HEK293 (cell line): Measurements from ENCODE around the gene BACH2.

Experiments
- CTCF ChIA-PET: fragments of 350-600 bp; formaldehyde crosslinking; extraction: SDS; loops from one replicate; lab custom pipeline; 2021; ENCODE audit warnings: antibody characterized with exemption; lab: Yijun Ruan, JAX
- POLR2A ChIA-PET: fragments of 300-600 bp; formaldehyde crosslinking; extraction: SDS; loops from one replicate; lab custom pipeline; 2020; ENCODE audit warnings: antibody characterized with exemption, inconsistent platforms; lab: Yijun Ruan, JAX
- H3K27ac ChIP-seq: fragments of 200-500 bp; sonication (Bioruptor generic); 2 replicates; pipeline ENCODE4 v1.5.1; 2014; ENCODE audit warnings: low read depth, low read length, control low read depth, inconsistent platforms; ENCODE audit errors: extremely low read depth
- H3K36me3 ChIP-seq, 2 experiments: fragments of 200-500 bp in 1 of 2; sonication (Bioruptor generic) in 1 of 2; 1 replicate in 1 of 2; 2 replicates in 1 of 2; pipeline ENCODE4 v1.5.1; 2014 to 2017; ENCODE audit warnings: inconsistent platforms in 2 of 2, low read length in 2 of 2; ENCODE audit not compliant: control insufficient read depth in 2 of 2, insufficient read depth in 1 of 2
- H3K4me1 ChIP-seq: fragments of 200-500 bp; sonication (Bioruptor generic); 2 replicates; pipeline ENCODE4 v1.5.1; 2014; ENCODE audit warnings: mild to moderate bottlenecking, low read length, inconsistent platforms; ENCODE audit not compliant: control insufficient read depth, insufficient read depth
- H3K4me3 ChIP-seq: 2 replicates; pipeline ENCODE4 v1.5.1; 2011; ENCODE audit warnings: low read depth, mild to moderate bottlenecking, control low read depth, low read length, moderate library complexity
- H3K9me3 ChIP-seq: fragments of 200-500 bp; sonication (Bioruptor generic); 2 replicates; pipeline ENCODE4 v1.5.1; 2014; ENCODE audit warnings: low read depth, low read length, inconsistent platforms; ENCODE audit not compliant: control insufficient read depth, insufficient read depth
- INSM2 ChIP-seq: fragments of 450-650 bp; formaldehyde crosslinking; IDR thresholded peaks from 2 replicates; pipeline ENCODE4 v1.5.1; 2016; ENCODE audit warnings: missing biosample characterization, missing genetic modification characterization
- OSR2 ChIP-seq: fragments of 450-650 bp; formaldehyde crosslinking; IDR thresholded peaks from 2 replicates; pipeline ENCODE4 v1.5.1; 2016; ENCODE audit warnings: missing biosample characterization, missing genetic modification characterization
- RBAK ChIP-seq: fragments of 450-650 bp; formaldehyde crosslinking; IDR thresholded peaks from 2 replicates; pipeline ENCODE4 v1.5.1; 2016; ENCODE audit warnings: missing biosample characterization, missing genetic modification characterization
- ZBTB20 ChIP-seq: fragments of 450-650 bp; formaldehyde crosslinking; IDR thresholded peaks from 2 replicates; pipeline ENCODE4 v1.5.1; 2016; ENCODE audit warnings: missing biosample characterization, missing genetic modification characterization
- ZBTB26 ChIP-seq: fragments of 450-650 bp; formaldehyde crosslinking; optimal IDR thresholded peaks from 2 replicates; pipeline ENCODE3; 2016; ENCODE audit warnings: missing biosample characterization, mild to moderate bottlenecking, missing genetic modification characterization
- ZEB2 ChIP-seq: fragments of 450-650 bp; formaldehyde crosslinking; IDR thresholded peaks from 2 replicates; pipeline ENCODE4 v1.5.1; 2016; ENCODE audit warnings: missing biosample characterization, missing genetic modification characterization
- ZNF112 ChIP-seq: fragments of 450-650 bp; formaldehyde crosslinking; IDR thresholded peaks from 2 replicates; pipeline ENCODE4 v1.5.0; 2017; ENCODE audit warnings: missing biosample characterization, missing genetic modification characterization
- ZNF138 ChIP-seq: fragments of 450-650 bp; formaldehyde crosslinking; IDR thresholded peaks from 2 replicates; pipeline ENCODE4 v1.5.1; 2016; ENCODE audit warnings: missing biosample characterization, missing genetic modification characterization, borderline replicate concordance
- ZNF18 ChIP-seq: fragments of 450-650 bp; formaldehyde crosslinking; IDR thresholded peaks from 2 replicates; pipeline ENCODE4 v1.5.1; 2016; ENCODE audit warnings: missing biosample characterization, missing genetic modification characterization
- ZNF214 ChIP-seq: fragments of 450-650 bp; formaldehyde crosslinking; IDR thresholded peaks from 2 replicates; pipeline ENCODE4 v1.5.1; 2017; ENCODE audit warnings: missing biosample characterization, mild to moderate bottlenecking, missing genetic modification characterization, borderline replicate concordance
- ZNF248 ChIP-seq: fragments of 450-650 bp; formaldehyde crosslinking; IDR thresholded peaks from 2 replicates; pipeline ENCODE4 v1.5.1; 2017; ENCODE audit warnings: missing biosample characterization, missing genetic modification characterization
- ZNF292 ChIP-seq: fragments of 450-650 bp; formaldehyde crosslinking; IDR thresholded peaks from 2 replicates; pipeline ENCODE4 v1.5.1; 2016; ENCODE audit warnings: low read depth, missing biosample characterization, missing genetic modification characterization, borderline replicate concordance
- ZNF302 ChIP-seq: fragments of 450-650 bp; formaldehyde crosslinking; IDR thresholded peaks from 2 replicates; pipeline ENCODE4 v1.5.1; 2016; ENCODE audit warnings: missing biosample characterization, missing genetic modification characterization, low read depth
- ZNF354C ChIP-seq: fragments of 450-650 bp; formaldehyde crosslinking; IDR thresholded peaks from 2 replicates; pipeline ENCODE4 v1.5.1; 2016; ENCODE audit warnings: missing biosample characterization, missing genetic modification characterization, low read depth, borderline replicate concordance
- ZNF416 ChIP-seq: fragments of 450-650 bp; formaldehyde crosslinking; IDR thresholded peaks from 2 replicates; pipeline ENCODE4 v1.5.1; 2016; ENCODE audit warnings: missing biosample characterization, missing genetic modification characterization
- ZNF449 ChIP-seq: fragments of 450-650 bp; formaldehyde crosslinking; IDR thresholded peaks from 2 replicates; pipeline ENCODE4 v1.5.1; 2017; ENCODE audit warnings: missing biosample characterization, mild to moderate bottlenecking, missing genetic modification characterization, moderate library complexity
- ZNF48 ChIP-seq: fragments of 450-650 bp; formaldehyde crosslinking; IDR thresholded peaks from 2 replicates; pipeline ENCODE4 v1.5.1; 2016; ENCODE audit warnings: missing biosample characterization, missing genetic modification characterization
- ZNF513 ChIP-seq: fragments of 450-650 bp; IDR thresholded peaks from 2 replicates; pipeline ENCODE4 v1.5.1; 2018; ENCODE audit warnings: missing biosample characterization, missing genetic modification characterization
- ZNF610 ChIP-seq: fragments of 450-650 bp; formaldehyde crosslinking; IDR thresholded peaks from 2 replicates; pipeline ENCODE4 v1.5.1; 2016; ENCODE audit warnings: missing biosample characterization, missing genetic modification characterization, borderline replicate concordance
- ZNF692 ChIP-seq: fragments of 450-650 bp; formaldehyde crosslinking; IDR thresholded peaks from 2 replicates; pipeline ENCODE4 v1.5.1; 2016; ENCODE audit warnings: missing biosample characterization, missing genetic modification characterization
- ZNF76 ChIP-seq: fragments of 450-650 bp; formaldehyde crosslinking; IDR thresholded peaks from 2 replicates; pipeline ENCODE4; 2016; ENCODE audit warnings: low read depth, missing biosample characterization, missing genetic modification characterization, borderline replicate concordance
- ZNF776 ChIP-seq: fragments of 450-650 bp; formaldehyde crosslinking; IDR thresholded peaks from 2 replicates; pipeline ENCODE4 v1.5.0; 2017; ENCODE audit warnings: missing biosample characterization, missing genetic modification characterization, borderline replicate concordance

BACH2 gene

GRCh38 chr6:89941763-89942497 is 354.7 kb downstream of the BACH2 start:
- H3K27ac ChIP-seq, result no peak overlapping the region
- H3K9me3 ChIP-seq, result no peaks in the 10 kb centered on the region
- no peaks in the 10 kb centered on the region for H3K4me1 ChIP-seq
- ChIA-PET CTCF (interaction anchor here (0.7 to 6.0 kb wide), 14 partner anchors 11 to 662 kb away, joined by 3 to 185 read pairs (median 9); no protein-coding TSS in a partner anchor), POLR2A (no interaction called here)
- no peak overlapping the region for H3K4me3 ChIP-seq
- no peaks in the 10 kb centered on the region for H3K36me3 ChIP-seq
- TF ChIP-seq ZNF292 (tag by site-specific recombination), result no peak
- TF ChIP-seq ZNF416 (tag by site-specific recombination), result no peak
- no peak for TF ChIP-seq ZNF513 (tag by site-specific recombination)
- no peak for TF ChIP-seq ZNF112 (tag by site-specific recombination)
- no peak for TF ChIP-seq ZNF18 (tag by site-specific recombination)
- TF ChIP-seq ZNF449 (tag by site-specific recombination), result peak; percentile 67; the same call in 1 of the 2 replicates
- no peak for TF ChIP-seq ZNF354C (tag by site-specific recombination)
- TF ChIP-seq ZNF138 (tag by site-specific recombination), result no peak

GRCh38 chr6:89941031-89941762 is 355.4 kb downstream of the BACH2 start:
- Histone ChIP-seq H3K4me1 (no peaks in the 10 kb centered on the region), H3K4me3 (no peak overlapping the region), H3K27ac (no peak overlapping the region), H3K9me3 (no peaks in the 10 kb centered on the region), H3K36me3 (no peaks in the 10 kb centered on the region)
- POLR2A ChIA-PET, result interaction anchor here (0.7 to 1.1 kb wide), 3 partner anchors 45 to 538 kb away, joined by 3 to 7 read pairs (median 4); no protein-coding TSS in a partner anchor
- CTCF ChIA-PET, result interaction anchor here (0.5 to 6.0 kb wide), 103 partner anchors 8 to 1526 kb away, joined by 3 to 185 read pairs (median 4); no protein-coding TSS in a partner anchor
- TF ChIP-seq ZNF248 (tag by site-specific recombination) (no peak), ZNF76 (tag by site-specific recombination) (no peak), ZNF776 (tag by site-specific recombination) (no peak), ZNF214 (tag by site-specific recombination) (no peak), ZNF610 (no peak), RBAK (tag by site-specific recombination) (no peak), INSM2 (tag by site-specific recombination) (no peak), ZBTB26 (tag by site-specific recombination) (no peak), ZBTB20 (no peak), ZNF48 (tag by site-specific recombination) (no peak), OSR2 (tag by site-specific recombination) (no peak), ZNF692 (tag by site-specific recombination) (no peak), ZNF302 (tag by site-specific recombination) (no peak), ZEB2 (no peak)
